Endothelial cell of umbilical vein (primary cell): Measurements from ENCODE around the gene C10orf71. TPM values are rescaled to one million over a fixed set of nuclear protein-coding genes. Genes with fewer than 3 reads are reported as not detected.

Source experiments
- BruUV-seq: library from RNA; stranded (reverse); fragments of 400-500 nt; replicated peaks from 2 replicates; lab custom pipeline; 2021; lab: Mats Ljungman, UMichigan
- CTCF ChIA-PET: fragments of 300-600, 350-600 bp; sonication (Branson Sonifier 250); formaldehyde crosslinking; loops from one replicate; lab custom pipeline; 2021; ENCODE audit warnings: antibody characterized with exemption, inconsistent platforms; lab: Charles Lee
- POLR2A ChIA-PET: fragments of 300-600, 350-600 bp; sonication (Branson Sonifier 250); formaldehyde crosslinking; loops from one replicate; lab custom pipeline; 2021; ENCODE audit warnings: antibody characterized with exemption, inconsistent platforms; lab: Charles Lee
- DNase-seq: peaks from one replicate; pipeline ENCODE4 v3.0.0-alpha.2; 2011; ENCODE audit warnings: low read depth, low spot score
- FAIRE-seq: peaks from 2 replicates; lab custom pipeline; 2011; peaks lifted over from hg19 to GRCh38; lab: Jason Lieb, UNC
- H2AFZ ChIP-seq: 2 replicates; pipeline ENCODE4 v1.6.0; 2012; ENCODE audit warnings: low read depth, low read length, control low read depth, inconsistent platforms
- H3K27ac ChIP-seq: 2 replicates; pipeline ENCODE4 v1.5.1; 2011; ENCODE audit warnings: low read depth, mild to moderate bottlenecking, control low read depth, low read length, moderate library complexity; ENCODE audit not compliant: insufficient read depth
- H3K27me3 ChIP-seq, 2 experiments: 2 replicates each; pipeline versions ENCODE4 v1.6.0 to v1.6.1; 2011; ENCODE audit warnings: low read length in 2 of 2, mixed read lengths in 1 of 2; ENCODE audit not compliant: control insufficient read depth in 2 of 2, insufficient read depth in 2 of 2
- H3K36me3 ChIP-seq, 2 experiments: 2 replicates in 1 of 2; 3 replicates in 1 of 2; pipeline ENCODE4 v1.5.1; 2011; ENCODE audit warnings: low read length in 2 of 2, mild to moderate bottlenecking in 1 of 2, moderate library complexity in 1 of 2; ENCODE audit not compliant: control insufficient read depth in 2 of 2, insufficient read depth in 2 of 2; ENCODE audit errors: extremely low read depth in 1 of 2
- H3K4me1 ChIP-seq: 3 replicates; pipeline ENCODE4 v1.5.1; 2011; ENCODE audit warnings: mild to moderate bottlenecking, low read length; ENCODE audit not compliant: control insufficient read depth, insufficient read depth; ENCODE audit errors: extremely low read depth
- H3K4me2 ChIP-seq: 2 replicates; pipeline ENCODE4 v1.6.1; 2011; ENCODE audit warnings: low read length, control low read depth, mixed read lengths; ENCODE audit not compliant: insufficient read depth
- H3K4me3 ChIP-seq, 3 experiments: fragments of 200-600 bp in 1 of 3; sonication (generic), shearing (Covaris generic) in 1 of 3; replicated peaks in 1 of 3; 2 replicates each; pipeline ENCODE4 v1.5.1; 2011 to 2016; ENCODE audit warnings: control low read depth in 3 of 3, low read length in 3 of 3, mild to moderate bottlenecking in 2 of 3, inconsistent platforms in 1 of 3, low read depth in 1 of 3, moderate library complexity in 1 of 3; ENCODE audit not compliant: insufficient read depth in 1 of 3
- H3K79me2 ChIP-seq: 2 replicates; pipeline ENCODE4 v1.6.0; 2012; ENCODE audit warnings: low read length, inconsistent platforms; ENCODE audit not compliant: control insufficient read depth, insufficient read depth
- H3K9ac ChIP-seq: replicated peaks from 2 replicates; pipeline ENCODE3; 2011; ENCODE audit warnings: low read length, control low read depth; ENCODE audit not compliant: insufficient read depth; ENCODE audit errors: extremely low read depth
- H3K9me1 ChIP-seq: replicated peaks from 3 replicates; pipeline ENCODE4 v1.6.0; 2011; ENCODE audit warnings: mild to moderate bottlenecking, low read length; ENCODE audit not compliant: control insufficient read depth, insufficient read depth; ENCODE audit errors: extremely low read depth
- H3K9me3 ChIP-seq: replicated peaks from 2 replicates; pipeline ENCODE4 v1.5.1; 2012; ENCODE audit warnings: low read length, inconsistent platforms; ENCODE audit not compliant: control insufficient read depth, insufficient read depth
- H4K20me1 ChIP-seq: replicated peaks from 2 replicates; pipeline ENCODE3; 2011; ENCODE audit warnings: mild to moderate bottlenecking, low read length; ENCODE audit not compliant: control insufficient read depth, insufficient read depth; ENCODE audit errors: extremely low read depth
- EZH2 ChIP-seq: IDR thresholded peaks from 2 replicates; pipeline ENCODE4 v1.6.1; 2012; ENCODE audit warnings: borderline replicate concordance, low read depth, mild to moderate bottlenecking, moderate library complexity, low read length, inconsistent platforms; ENCODE audit not compliant: severe bottlenecking
- FOS ChIP-seq: IDR thresholded peaks from 2 replicates; pipeline ENCODE4 v1.6.1; 2011; ENCODE audit warnings: mild to moderate bottlenecking, low read length, moderate library complexity, borderline replicate concordance; ENCODE audit not compliant: insufficient read depth
- GATA2 ChIP-seq: IDR thresholded peaks from 2 replicates; pipeline ENCODE4 v1.7.0; 2011; ENCODE audit warnings: low read depth, mild to moderate bottlenecking, moderate library complexity, mixed read lengths, low read length; ENCODE audit not compliant: insufficient read length, insufficient read depth
- JUN ChIP-seq: IDR thresholded peaks from 2 replicates; pipeline ENCODE4 v1.6.1; 2011; ENCODE audit warnings: borderline replicate concordance, low read depth; ENCODE audit not compliant: insufficient read length, insufficient read depth
- MYC ChIP-seq: IDR thresholded peaks from one replicate; pipeline ENCODE4 v1.6.1; 2011; ENCODE audit warnings: mild to moderate bottlenecking, low read depth, low read length
- POLR2AphosphoS5 ChIP-seq: IDR thresholded peaks from 2 replicates; pipeline ENCODE4 v1.6.1; 2012; ENCODE audit warnings: low read depth, mild to moderate bottlenecking, control low read depth, low read length, moderate library complexity; ENCODE audit not compliant: insufficient read depth
- dilution Hi-C: fragments of 300-500 bp; cut with MboI; formaldehyde crosslinking; loops from one replicate; pipeline ENCODE4 v1.15.0; 2019; ENCODE audit warnings: low sequenced_read_pairs; ENCODE audit not compliant: extremely low pct_ligation_motif_present
- intact Hi-C: fragments of 100-400 bp; cut with micrococcal nuclease; formaldehyde crosslinking; loops from one replicate; pipeline ENCODE4 v1.10.0; 2022
- polyA plus RNA-seq, 4 experiments: library from polyadenylated mRNA; depleted of rRNA in 3 of 4; stranded (reverse) in 3 of 4; unstranded in 1 of 4; fragments of >200 nt; gene quantifications; 2 replicates each; pipeline versions ENCODE4 v1.2.1 to v1.2.3, GENCODE V29; 2011 to 2012; ENCODE audit warnings: missing spikeins in 1 of 4
- total RNA-seq: library from RNA; stranded (reverse); gene quantifications from 2 replicates; pipeline ENCODE4 v1.2.3, GENCODE V29; 2021

C10orf71 gene
- total and polyA plus RNA-seq, 2 donors (not counting 3 experiments of a cell fraction or from before 2014, with no cell fraction given), result not detected

DNA sequence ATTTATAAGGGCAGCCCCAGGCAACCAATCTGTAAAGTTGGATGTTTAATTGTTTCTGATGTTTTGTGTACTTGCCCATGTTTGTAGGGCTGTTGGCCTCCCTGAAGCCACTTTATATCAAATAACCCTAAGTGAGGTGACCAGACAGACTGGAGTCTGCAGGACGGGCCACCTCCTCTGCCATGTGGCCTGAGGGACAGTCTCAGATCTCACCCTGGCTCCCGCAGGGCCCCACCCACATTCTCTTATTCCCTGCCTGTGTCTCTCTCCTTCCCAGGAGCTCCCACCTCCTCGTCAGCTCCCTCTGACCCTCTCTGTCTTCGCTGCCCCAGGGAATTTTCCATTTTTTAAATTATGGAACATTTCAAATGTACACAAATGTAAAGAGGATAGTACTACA is 9.5 kb upstream of the C10orf71 start:
- Histone ChIP-seq H3K9me3 (no peaks in the 10 kb centered on the region), H3K9ac (no peak overlapping the region), H4K20me1 (no peaks in the 10 kb centered on the region), H2AFZ (no peak overlapping the region), H3K79me2 (no peaks in the 10 kb centered on the region), H3K4me3 (no peak overlapping the region), H3K9me1 (no peaks in the 10 kb centered on the region), H3K4me1 (no peaks in the 10 kb centered on the region), H3K27ac (no peak overlapping the region), H3K27me3 (no peaks in the 10 kb centered on the region), H3K4me2 (no peak overlapping the region), H3K36me3 (no peaks in the 10 kb centered on the region)
- ChIA-PET POLR2A (no interaction called here), CTCF (no interaction called here)
- no TSS peak for BruUV-seq
- intact Hi-C loops (no loop called here), dilution Hi-C loops (no loop called here)
- no peak for FAIRE-seq
- TF ChIP-seq EZH2, result no peak
- no peak for TF ChIP-seq FOS
- TF ChIP-seq MYC, result no peak
- no peak for DNase-seq

DNA sequence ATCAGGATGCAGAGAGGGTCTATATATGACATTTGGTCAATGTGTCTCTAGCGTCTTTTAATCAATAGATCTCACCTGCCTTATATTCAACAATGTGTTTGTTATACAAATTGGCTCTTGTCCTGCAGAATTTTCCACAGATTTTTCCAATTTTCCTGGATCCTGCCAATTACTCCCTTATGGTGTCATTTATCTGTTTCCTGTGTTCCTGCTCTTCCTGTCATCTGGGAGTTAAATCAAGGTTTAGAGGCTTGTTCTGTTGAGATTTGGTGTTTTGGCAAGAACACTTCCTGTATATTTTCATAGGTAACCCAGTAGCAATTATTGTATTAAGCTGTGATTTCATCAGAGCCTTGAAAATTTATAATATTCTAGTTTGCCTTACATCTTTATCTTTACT is 8.8 kb upstream of the C10orf71 start:
- no peaks in the 10 kb centered on the region for H3K4me1 ChIP-seq
- no peak overlapping the region for H3K4me3 ChIP-seq
- no TSS peak for BruUV-seq
- H4K20me1 ChIP-seq, result no peaks in the 10 kb centered on the region
- peak; percentile 55 for FAIRE-seq
- CTCF ChIA-PET, result no interaction called here
- no peaks in the 10 kb centered on the region for H3K9me1 ChIP-seq
- no peaks in the 10 kb centered on the region for H3K79me2 ChIP-seq
- TF ChIP-seq JUN (no peak), MYC (no peak), FOS (no peak), POLR2AphosphoS5 (no peak), GATA2 (no peak)
- no peak overlapping the region for H3K27ac ChIP-seq
- intact Hi-C loops, result no loop called here
- H3K36me3 ChIP-seq, result no peaks in the 10 kb centered on the region
- H3K4me2 ChIP-seq, result no peak overlapping the region
- POLR2A ChIA-PET, result no interaction called here
- H2AFZ ChIP-seq, result no peak overlapping the region
- dilution Hi-C loops, result no loop called here
- H3K9ac ChIP-seq, result no peak overlapping the region
- no peaks in the 10 kb centered on the region for H3K27me3 ChIP-seq
- peak; percentile 52 for DNase-seq
- H3K9me3 ChIP-seq, result no peaks in the 10 kb centered on the region
